Osteocyte (in vitro differentiated cells): ENCODE measurements around the gene GID4. TPM values are rescaled to one million over a fixed set of nuclear protein-coding genes. Genes with fewer than 3 reads are reported as not detected.

ENCODE experiments used
- DNase-seq: peaks from one replicate; pipeline ENCODE4 v3.0.0; 2021; ENCODE audit warnings: mixed read lengths; ENCODE audit not compliant: unreplicated experiment; ENCODE audit errors: extremely low spot score
- H3K27ac Mint-ChIP-seq: one replicate; pipeline ENCODE4 v1.8.0; 2021; ENCODE audit warnings: mild to moderate bottlenecking, mixed read lengths; ENCODE audit not compliant: unreplicated experiment
- H3K27me3 Mint-ChIP-seq: one replicate; pipeline ENCODE4 v1.8.0; 2021; ENCODE audit warnings: mixed read lengths; ENCODE audit not compliant: unreplicated experiment
- H3K36me3 Mint-ChIP-seq: one replicate; pipeline ENCODE4 v1.8.0; 2021; ENCODE audit warnings: mixed read lengths; ENCODE audit not compliant: unreplicated experiment
- H3K4me1 Mint-ChIP-seq: one replicate; pipeline ENCODE4 v1.8.0; 2021; ENCODE audit warnings: mixed read lengths; ENCODE audit not compliant: unreplicated experiment
- H3K4me3 Mint-ChIP-seq: one replicate; pipeline ENCODE4 v1.8.0; 2021; ENCODE audit warnings: mild to moderate bottlenecking, moderate library complexity, mixed read lengths; ENCODE audit not compliant: unreplicated experiment
- H3K9me3 Mint-ChIP-seq: one replicate; pipeline ENCODE4 v1.8.0; 2021; ENCODE audit warnings: mixed read lengths; ENCODE audit not compliant: unreplicated experiment
- total RNA-seq: library from RNA; stranded (reverse); gene quantifications from 2 replicates; pipeline ENCODE4 v1.2.1, GENCODE V29; 2021
- TF ChIP-seq, protein P1 (sequence below): fragments of 200-600 bp; sonication (generic); IDR thresholded peaks from 2 replicates; pipeline ENCODE4 v1.5.0; 2021; ENCODE audit warnings: antibody characterized with exemption, mild to moderate bottlenecking, moderate library complexity

Gene GID4
- total RNA-seq, 1 donor from 2014 or later = 9.2 TPM

DNA sequence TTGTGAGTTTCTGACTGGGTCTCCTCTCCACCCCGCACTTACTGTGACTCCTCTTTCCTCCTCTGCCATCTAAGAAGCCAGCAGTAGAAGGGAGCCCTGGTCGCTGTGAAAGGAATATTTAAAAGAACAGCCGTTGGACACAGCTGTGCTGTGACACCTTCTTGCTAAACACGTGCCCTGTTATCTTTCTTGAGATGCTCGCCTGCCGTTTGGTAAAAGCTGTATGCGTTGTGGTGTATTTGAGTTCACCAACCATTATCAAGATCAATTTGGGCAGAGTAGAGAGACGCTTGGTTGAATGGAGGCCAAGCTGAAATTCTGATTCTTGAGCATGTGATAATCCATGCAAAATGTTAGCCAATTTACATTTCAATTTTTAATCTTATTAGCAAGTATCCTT, 3.8 kb downstream of the GID4 start:
- no peaks in the 10 kb centered on the region for H3K27me3 Mint-ChIP-seq
- H3K9me3 Mint-ChIP-seq = no peaks in the 10 kb centered on the region
- no peak for DNase-seq
- H3K27ac Mint-ChIP-seq = no peak overlapping the region
- TF ChIP-seq, protein P1, sequence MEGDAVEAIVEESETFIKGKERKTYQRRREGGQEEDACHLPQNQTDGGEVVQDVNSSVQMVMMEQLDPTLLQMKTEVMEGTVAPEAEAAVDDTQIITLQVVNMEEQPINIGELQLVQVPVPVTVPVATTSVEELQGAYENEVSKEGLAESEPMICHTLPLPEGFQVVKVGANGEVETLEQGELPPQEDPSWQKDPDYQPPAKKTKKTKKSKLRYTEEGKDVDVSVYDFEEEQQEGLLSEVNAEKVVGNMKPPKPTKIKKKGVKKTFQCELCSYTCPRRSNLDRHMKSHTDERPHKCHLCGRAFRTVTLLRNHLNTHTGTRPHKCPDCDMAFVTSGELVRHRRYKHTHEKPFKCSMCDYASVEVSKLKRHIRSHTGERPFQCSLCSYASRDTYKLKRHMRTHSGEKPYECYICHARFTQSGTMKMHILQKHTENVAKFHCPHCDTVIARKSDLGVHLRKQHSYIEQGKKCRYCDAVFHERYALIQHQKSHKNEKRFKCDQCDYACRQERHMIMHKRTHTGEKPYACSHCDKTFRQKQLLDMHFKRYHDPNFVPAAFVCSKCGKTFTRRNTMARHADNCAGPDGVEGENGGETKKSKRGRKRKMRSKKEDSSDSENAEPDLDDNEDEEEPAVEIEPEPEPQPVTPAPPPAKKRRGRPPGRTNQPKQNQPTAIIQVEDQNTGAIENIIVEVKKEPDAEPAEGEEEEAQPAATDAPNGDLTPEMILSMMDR = no peak
- peaks cover 34% of the 10 kb centered on the region for H3K4me1 Mint-ChIP-seq
- H3K4me3 Mint-ChIP-seq = no peak overlapping the region
- peaks cover 8% of the 10 kb centered on the region for H3K36me3 Mint-ChIP-seq

DNA sequence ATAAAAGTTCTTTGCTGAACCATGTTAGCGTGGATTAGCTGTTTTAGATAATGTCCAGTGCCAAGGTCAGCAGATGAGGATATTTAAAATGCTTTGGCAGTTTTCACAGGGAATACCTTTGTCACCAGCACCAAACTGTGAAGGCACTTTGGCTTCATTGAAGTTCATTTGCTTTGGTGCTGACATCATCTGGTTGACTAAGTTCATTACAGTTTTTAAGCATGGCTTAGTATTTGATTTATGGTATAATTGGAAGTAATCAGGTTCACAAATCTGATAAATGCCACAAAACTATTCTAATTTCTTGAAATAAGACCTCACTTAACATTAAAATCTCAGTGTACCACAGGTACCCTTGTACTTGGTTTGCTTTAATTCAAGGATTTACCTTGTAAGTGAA, 4.3 kb downstream of the GID4 start:
- H3K4me3 Mint-ChIP-seq = no peak overlapping the region
- H3K4me1 Mint-ChIP-seq = peaks cover 30% of the 10 kb centered on the region
- H3K9me3 Mint-ChIP-seq = no peaks in the 10 kb centered on the region
- TF ChIP-seq, protein P1 = peak; percentile 46
- no peak for DNase-seq
- H3K27me3 Mint-ChIP-seq = no peaks in the 10 kb centered on the region
- H3K36me3 Mint-ChIP-seq = peaks cover 8% of the 10 kb centered on the region
- no peak overlapping the region for H3K27ac Mint-ChIP-seq

DNA sequence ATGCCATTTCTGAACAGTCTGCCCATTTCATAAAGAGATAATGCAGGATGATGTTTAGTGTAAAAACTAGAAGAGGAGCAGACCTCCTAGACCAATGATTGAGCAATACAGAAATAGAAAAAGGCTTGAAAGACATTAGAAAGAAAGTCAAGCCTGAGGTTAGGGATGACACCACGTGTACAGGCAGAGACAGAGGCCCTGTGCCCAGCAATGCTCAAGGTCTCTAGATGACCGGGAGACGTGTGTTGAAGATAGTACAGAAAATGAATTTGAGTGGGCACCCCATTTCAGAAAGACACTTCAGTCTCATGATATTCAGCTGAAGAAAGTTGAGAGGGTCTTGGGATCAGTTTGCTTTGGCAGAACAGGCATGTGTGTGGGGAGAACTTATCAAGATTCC, 5.4 kb downstream of the GID4 start:
- DNase-seq = no peak
- H3K27me3 Mint-ChIP-seq = no peaks in the 10 kb centered on the region
- no peaks in the 10 kb centered on the region for H3K9me3 Mint-ChIP-seq
- peaks cover 11% of the 10 kb centered on the region for H3K36me3 Mint-ChIP-seq
- no peak overlapping the region for H3K4me3 Mint-ChIP-seq
- TF ChIP-seq, protein P1 = no peak
- no peak overlapping the region for H3K27ac Mint-ChIP-seq
- H3K4me1 Mint-ChIP-seq = peaks cover 28% of the 10 kb centered on the region

DNA sequence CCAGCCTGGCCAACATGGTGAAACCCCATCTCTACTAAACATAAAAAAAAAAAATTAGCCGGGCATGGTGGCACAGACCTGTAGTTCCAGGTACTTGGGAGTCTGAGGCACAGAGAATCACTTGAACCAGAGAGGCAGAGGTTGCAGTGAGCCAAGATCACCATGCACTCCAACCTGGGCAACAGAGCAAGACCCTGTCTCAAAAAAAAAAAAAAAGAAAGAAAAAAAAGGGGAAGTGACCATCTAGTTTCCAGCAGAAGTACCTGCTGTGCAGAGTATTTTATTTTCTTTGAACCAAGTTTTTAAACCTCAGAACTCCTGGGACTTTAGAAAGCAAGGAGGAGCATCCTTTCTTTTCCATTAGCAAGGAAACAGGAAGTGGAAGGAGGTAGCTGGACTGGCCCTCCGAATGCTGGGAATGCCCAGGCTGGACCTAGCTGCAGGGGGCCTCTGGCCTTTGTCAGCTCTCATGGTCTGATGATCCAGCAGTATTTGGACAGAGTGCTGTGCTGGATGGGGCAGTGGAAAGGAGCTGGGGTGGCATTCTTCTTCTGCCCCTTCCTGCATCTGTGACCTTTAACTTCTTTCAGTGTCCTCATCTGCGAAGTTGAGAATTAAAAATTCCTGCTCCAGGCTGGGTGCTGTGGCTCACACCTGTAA, 6.6 kb downstream of the GID4 start:
- Mint-ChIP-seq H3K27ac (no peak overlapping the region), H3K4me1 (peaks cover 20% of the 10 kb centered on the region)
- TF ChIP-seq, protein P1 = no peak

DNA sequence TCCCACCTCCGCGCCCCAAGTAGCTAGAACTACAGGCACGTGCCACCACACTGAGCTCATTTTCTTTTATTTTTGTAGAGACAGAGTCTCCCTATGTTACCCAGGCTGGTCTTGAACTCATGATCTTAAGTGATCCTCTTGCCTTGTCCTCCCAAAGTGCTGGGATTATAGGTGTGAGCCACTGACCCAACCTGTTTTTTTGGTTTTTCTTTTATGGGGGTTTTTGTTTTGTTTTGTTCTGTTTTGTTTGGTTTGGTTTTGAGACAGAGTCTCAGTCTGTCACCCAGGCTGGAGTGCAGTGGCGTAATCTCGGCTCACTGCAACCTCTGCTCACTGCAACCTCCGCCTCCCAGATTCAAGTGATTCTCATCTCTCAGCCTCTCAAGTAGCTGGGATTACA, 16.4 kb downstream of the GID4 start:
- no peaks in the 10 kb centered on the region for H3K9me3 Mint-ChIP-seq
- H3K4me1 Mint-ChIP-seq = no peaks in the 10 kb centered on the region
- TF ChIP-seq, protein P1 = no peak
- no peaks in the 10 kb centered on the region for H3K27me3 Mint-ChIP-seq
- DNase-seq = no peak
- H3K4me3 Mint-ChIP-seq = no peak overlapping the region
- H3K27ac Mint-ChIP-seq = no peak overlapping the region
- H3K36me3 Mint-ChIP-seq = peaks cover 43% of the 10 kb centered on the region

More for the DNA sequence above, 6.6 kb downstream of the GID4 start:
- DNase-seq = no peak
- Mint-ChIP-seq H3K36me3 (peaks cover 14% of the 10 kb centered on the region), H3K4me3 (no peak overlapping the region), H3K9me3 (no peaks in the 10 kb centered on the region), H3K27me3 (no peaks in the 10 kb centered on the region)
